GM12892 (cell line): ENCODE data around the gene CUTC.

ENCODE experiments used
- DNase-seq: peaks from one replicate; pipeline ENCODE4 v3.0.0; 2011; ENCODE audit not compliant: insufficient read length
- FAIRE-seq: peaks from 2 replicates; lab custom pipeline; 2011; peaks lifted over from hg19 to GRCh38; lab: Jason Lieb, UNC
- POLR2A ChIP-seq: IDR thresholded peaks from 2 replicates; pipeline ENCODE4 v1.6.1; 2011; ENCODE audit warnings: low read depth, low read length, control low read depth
- POLR2AphosphoS5 ChIP-seq: IDR thresholded peaks from 2 replicates; pipeline ENCODE4 v1.6.1; 2011; ENCODE audit warnings: low read depth, low read length, control low read depth
- TAF1 ChIP-seq: IDR thresholded peaks from 2 replicates; pipeline ENCODE4 v1.6.1; 2011; ENCODE audit warnings: low read depth, mild to moderate bottlenecking, control low read depth, low read length, borderline replicate concordance

CUTC gene

GRCh38 chr10:99770408-99771045 is 38.5 kb downstream of the CUTC start:
- TF ChIP-seq POLR2AphosphoS5, result no peak
- no peak for TF ChIP-seq POLR2A
- no peak for TF ChIP-seq TAF1
- DNase-seq (no peak), FAIRE-seq (no peak)

- TF ChIP-seq POLR2A, result no peak
- no peak for TF ChIP-seq TAF1
- TF ChIP-seq POLR2AphosphoS5, result no peak
- no peak for DNase-seq
- no peak for FAIRE-seq
These were observed 43.8 kb downstream of the CUTC start for GRCh38 chr10:99775850-99776249.

DNA sequence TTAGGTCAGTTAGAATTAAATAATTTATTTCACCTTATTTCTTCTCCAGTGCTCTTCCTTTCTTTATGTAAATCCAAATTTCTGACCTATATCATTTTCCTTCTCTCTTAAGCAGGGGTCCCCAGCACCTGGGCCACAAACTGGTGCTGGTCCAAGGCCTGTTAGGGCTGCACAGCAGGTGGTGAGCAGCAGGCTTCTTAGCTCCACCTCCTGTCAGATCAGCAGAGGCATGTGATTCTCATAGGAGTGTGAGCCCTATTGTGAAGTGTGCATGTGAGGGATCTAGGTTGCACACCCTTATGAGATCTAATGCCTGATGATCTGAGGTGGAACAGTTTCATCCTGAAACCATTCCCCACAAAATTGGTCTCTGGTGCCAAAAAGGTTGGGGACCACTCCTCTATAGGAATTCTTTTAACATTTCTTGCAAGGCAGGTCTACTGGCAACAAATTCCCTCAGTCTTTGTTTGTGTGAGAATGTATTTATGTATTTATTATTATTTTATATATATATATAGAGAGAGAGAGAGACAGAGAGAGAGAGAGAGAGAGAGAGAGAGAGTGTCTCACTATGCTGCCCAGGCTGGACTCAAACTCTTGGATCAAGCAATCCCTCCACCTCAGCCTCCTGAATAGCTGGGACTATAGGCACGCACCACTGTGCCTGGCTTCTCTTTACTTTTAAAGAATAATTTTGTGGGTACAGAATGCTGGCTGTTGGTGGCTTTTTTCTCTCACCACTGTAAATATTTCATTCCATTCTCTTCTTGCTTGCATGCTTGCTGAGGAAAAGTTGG is 46.1 kb downstream of the CUTC start:
- DNase-seq, result no peak
- TF ChIP-seq POLR2AphosphoS5, result no peak
- TF ChIP-seq TAF1, result no peak
- TF ChIP-seq POLR2A, result no peak
- FAIRE-seq, result no peak

DNA sequence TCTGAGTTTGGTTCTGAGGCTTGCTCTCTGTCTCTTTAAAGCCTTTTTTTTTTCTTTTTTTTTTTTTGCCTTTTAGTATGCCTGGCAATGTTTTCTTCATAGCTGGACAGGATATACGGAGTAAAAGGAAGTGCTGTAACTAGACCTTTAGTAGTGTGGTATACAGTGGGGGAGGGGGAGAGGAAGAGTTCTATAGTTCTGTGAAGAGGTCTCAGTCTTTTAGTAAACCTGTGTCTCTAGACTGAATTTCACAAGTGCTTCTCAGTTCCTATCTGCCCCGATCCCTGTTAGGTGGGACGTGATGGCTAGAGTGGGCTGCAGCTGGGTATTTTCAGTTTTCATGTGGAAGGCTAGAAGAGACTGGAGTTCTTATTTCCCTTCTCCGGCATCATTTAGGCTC is 47.3 kb downstream of the CUTC start:
- TF ChIP-seq POLR2AphosphoS5, result no peak
- no peak for TF ChIP-seq POLR2A
- TF ChIP-seq TAF1, result no peak
- FAIRE-seq (no peak), DNase-seq (no peak)

GRCh38 chr10:99781734-99782429 is 49.8 kb downstream of the CUTC start:
- no peak for DNase-seq
- FAIRE-seq, result no peak
- TF ChIP-seq POLR2AphosphoS5 (no peak), TAF1 (no peak), POLR2A (no peak)

GRCh38 chr10:99782447-99783286 is 50.6 kb downstream of the CUTC start, which contains the start of gene ABCC2:
Gene ABCC2 (plus strand): TSS chr10:99782640. CDS start chr10:99782845, 205 bp downstream.
- TF ChIP-seq POLR2AphosphoS5, result no peak
- TF ChIP-seq POLR2A, result no peak
- no peak for TF ChIP-seq TAF1
- no peak for DNase-seq
- no peak for FAIRE-seq

GRCh38 chr10:99784016-99784726 is 52.1 kb downstream of the CUTC start:
- FAIRE-seq, result no peak

DNA sequence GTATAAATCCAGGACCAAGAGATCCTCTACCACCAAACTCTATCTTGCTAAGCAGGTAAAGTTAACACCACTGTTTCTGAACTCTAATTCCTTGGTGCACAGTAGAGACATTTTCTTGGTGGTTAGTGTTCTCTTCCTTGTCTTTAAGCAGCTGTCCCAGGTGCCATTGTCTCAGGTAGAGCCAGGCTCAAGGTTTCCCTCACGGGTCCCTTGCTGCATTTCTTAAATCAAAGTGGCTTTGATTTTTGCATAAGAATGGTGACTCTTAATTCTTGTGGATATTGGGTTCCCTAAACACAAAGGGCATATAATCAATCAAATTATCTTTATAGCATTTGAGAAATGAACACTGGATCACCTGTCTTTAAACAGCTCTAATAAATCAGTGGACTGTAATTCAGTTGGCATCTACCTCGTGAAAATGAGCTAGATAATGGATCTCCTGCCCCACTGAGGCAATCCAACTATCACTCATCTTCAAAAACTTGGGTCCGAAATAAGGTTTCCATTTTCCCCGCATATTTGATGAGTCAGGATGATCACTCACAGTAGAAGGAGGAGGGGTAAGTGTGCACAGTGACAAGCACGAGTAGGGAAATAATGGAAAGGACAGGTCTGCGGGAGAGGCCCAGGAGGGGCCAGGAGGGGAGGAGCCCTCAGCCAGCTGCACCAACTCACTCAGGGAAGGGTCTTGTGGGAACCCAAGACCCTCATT is 52.9 kb downstream of the CUTC start:
- TF ChIP-seq POLR2AphosphoS5, result no peak
- no peak for TF ChIP-seq POLR2A
- no peak for TF ChIP-seq TAF1
- no peak for DNase-seq
- FAIRE-seq, result no peak

More at GRCh38 chr10:99784016-99784726, 52.1 kb downstream of the CUTC start:
- TF ChIP-seq POLR2AphosphoS5 (no peak), TAF1 (no peak), POLR2A (no peak)
- DNase-seq, result no peak

GRCh38 chr10:99785646-99786045 is 53.6 kb downstream of the CUTC start:
- no peak for DNase-seq
- FAIRE-seq, result no peak
- TF ChIP-seq POLR2AphosphoS5 (no peak), POLR2A (no peak), TAF1 (no peak)

GRCh38 chr10:99787311-99787710 is 55.3 kb downstream of the CUTC start:
- TF ChIP-seq TAF1, result no peak
- TF ChIP-seq POLR2A, result no peak
- no peak for TF ChIP-seq POLR2AphosphoS5
- DNase-seq, result no peak
- no peak for FAIRE-seq
